IPS-15b (cell line): ENCODE results near the gene SLC36A3.

Experiments
- H3K27me3 ChIP-seq: one replicate; pipeline ENCODE4 v1.6.1; 2013; ENCODE audit warnings: low read length; ENCODE audit not compliant: control insufficient read depth, insufficient read depth
- H3K36me3 ChIP-seq: one replicate; pipeline ENCODE4 v1.6.1; 2013; ENCODE audit warnings: low read length; ENCODE audit not compliant: control insufficient read depth, insufficient read depth
- H3K4me1 ChIP-seq: one replicate; pipeline ENCODE4 v1.6.1; 2013; ENCODE audit warnings: mild to moderate bottlenecking, low read length; ENCODE audit not compliant: control insufficient read depth, insufficient read depth
- H3K4me3 ChIP-seq: one replicate; pipeline ENCODE4 v1.5.1; 2013; ENCODE audit warnings: low read depth, low read length
- H3K9ac ChIP-seq: one replicate; pipeline ENCODE4 v1.6.1; 2013; ENCODE audit warnings: low read depth, mild to moderate bottlenecking, low read length
- H3K9me3 ChIP-seq: one replicate; pipeline ENCODE4 v1.6.1; 2013; ENCODE audit warnings: mild to moderate bottlenecking, low read length; ENCODE audit not compliant: control insufficient read depth, insufficient read depth

SLC36A3 gene

DNA sequence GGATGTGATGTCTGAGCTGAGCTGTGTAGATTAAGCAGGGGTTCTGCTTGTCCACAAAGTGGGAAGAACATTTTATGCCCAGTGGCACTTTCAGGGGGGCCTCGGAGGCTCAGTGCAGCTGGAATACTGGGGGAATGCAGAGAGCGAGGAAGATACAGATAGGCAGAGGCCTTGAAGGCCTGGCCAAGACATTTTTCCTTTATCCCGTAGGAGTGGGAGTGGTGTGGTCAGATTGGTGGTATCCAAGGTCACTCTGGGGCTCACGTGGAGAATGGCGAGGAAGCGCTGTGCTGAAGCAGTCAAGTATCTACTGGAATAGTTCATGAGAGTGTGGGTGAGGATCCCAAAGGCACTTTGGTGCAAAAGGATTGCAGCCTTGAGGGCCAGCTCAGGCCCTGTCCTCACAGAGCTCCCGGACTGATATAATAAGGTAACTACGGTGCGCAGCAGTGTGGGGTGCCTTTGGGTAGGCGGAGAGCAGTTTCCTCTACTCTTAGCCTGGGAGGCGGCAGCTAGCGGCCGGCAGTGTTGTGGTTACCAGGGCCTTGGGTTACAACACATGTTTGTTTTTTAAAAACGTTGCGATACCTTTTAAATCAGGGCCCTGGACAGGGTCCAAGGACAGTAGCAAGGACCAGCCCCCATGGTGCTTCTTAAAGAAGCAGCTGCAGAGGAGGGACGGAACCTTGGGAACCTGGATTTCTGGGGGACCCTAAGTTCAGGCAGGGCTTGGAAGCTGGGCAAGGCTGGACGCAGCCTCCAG lies 68.9 kb downstream of the SLC36A3 start:
- no peaks in the 10 kb centered on the region for H3K36me3 ChIP-seq
- no peak overlapping the region for H3K4me3 ChIP-seq
- no peaks in the 10 kb centered on the region for H3K27me3 ChIP-seq
- H3K9me3 ChIP-seq = no peaks in the 10 kb centered on the region
- H3K4me1 ChIP-seq = no peaks in the 10 kb centered on the region
- no peak overlapping the region for H3K9ac ChIP-seq

DNA sequence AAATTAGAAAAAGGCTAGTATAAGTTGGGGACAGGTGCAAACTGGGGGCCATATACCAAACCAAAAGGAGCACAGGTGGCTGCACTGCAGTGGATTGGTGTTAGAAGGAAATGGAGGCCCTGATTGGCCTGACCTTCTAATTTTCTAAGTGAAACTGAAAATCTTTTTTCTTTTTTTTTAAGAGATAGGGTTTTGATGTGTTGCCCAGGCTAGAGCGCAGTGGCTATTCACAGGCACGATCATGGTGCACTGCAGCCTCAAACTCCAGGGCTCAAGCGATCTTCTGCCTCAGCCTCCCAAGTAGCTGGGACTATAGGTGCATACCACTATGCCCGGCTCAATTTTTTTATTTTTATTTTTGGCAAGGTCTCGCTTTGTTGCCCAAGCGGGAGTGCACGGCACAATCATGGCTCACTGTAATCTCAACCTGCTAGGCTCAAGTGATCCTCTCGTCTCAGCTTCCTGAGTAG lies 69.9 kb downstream of the SLC36A3 start:
- Histone ChIP-seq H3K9ac (no peak overlapping the region), H3K4me3 (no peak overlapping the region), H3K4me1 (no peaks in the 10 kb centered on the region), H3K9me3 (no peaks in the 10 kb centered on the region), H3K36me3 (no peaks in the 10 kb centered on the region), H3K27me3 (no peaks in the 10 kb centered on the region)

DNA sequence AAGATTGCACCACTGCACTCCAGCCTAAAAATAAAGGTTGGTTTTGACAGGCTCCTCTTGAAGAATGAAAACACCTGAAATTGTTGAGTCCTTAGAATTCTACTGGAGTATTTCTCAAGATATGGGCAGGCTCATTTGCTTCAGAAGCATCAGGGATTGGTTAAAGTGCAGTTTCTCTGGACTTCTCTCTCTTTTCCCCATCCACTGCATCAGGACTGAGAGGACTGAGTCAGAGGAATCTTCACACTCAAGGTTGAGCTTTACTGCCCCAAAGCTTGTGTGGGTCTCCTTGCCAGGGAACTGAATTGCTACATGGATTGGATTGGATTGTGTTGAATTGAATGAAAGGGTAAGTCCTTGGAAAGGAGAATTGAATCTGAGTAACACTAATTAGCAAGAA lies 72.2 kb downstream of the SLC36A3 start:
- H3K9ac ChIP-seq = no peak overlapping the region
- no peaks in the 10 kb centered on the region for H3K27me3 ChIP-seq
- no peak overlapping the region for H3K4me3 ChIP-seq
- H3K9me3 ChIP-seq = no peaks in the 10 kb centered on the region
- H3K4me1 ChIP-seq = no peaks in the 10 kb centered on the region
- no peaks in the 10 kb centered on the region for H3K36me3 ChIP-seq

DNA sequence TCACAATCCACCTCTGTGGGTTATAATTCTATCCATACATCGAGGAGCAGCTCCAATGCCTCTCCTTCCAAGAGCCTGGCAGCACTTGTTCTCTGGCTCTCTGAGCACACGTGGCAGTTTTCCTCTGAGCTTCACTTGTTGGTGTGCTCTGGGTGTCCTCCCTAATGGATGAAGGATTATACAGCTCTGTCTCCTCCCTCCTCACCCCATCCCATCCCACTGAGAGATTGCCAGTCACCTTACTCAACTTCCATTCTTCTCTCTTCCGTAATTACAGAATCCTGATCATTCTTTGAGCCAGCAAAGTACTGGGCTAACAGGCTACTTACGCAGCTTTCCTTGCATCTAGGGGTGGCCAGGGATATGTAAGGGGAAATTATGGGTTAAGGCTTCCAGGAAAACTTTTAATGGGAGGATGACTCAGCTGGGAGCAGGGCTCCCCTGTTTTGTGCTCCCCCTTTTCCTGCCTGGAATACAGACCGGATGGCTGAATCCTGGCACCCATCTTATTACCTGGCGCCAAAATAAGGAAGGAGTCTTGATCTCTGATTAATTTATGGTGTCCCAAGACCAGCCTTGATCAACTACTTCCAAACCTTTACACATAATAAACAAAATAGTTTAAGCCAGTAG lies 73.4 kb downstream of the SLC36A3 start:
- Histone ChIP-seq H3K36me3 (no peaks in the 10 kb centered on the region), H3K4me1 (peaks cover 3% of the 10 kb centered on the region), H3K4me3 (no peak overlapping the region), H3K9me3 (no peaks in the 10 kb centered on the region), H3K27me3 (no peaks in the 10 kb centered on the region), H3K9ac (no peak overlapping the region)

- H3K36me3 ChIP-seq = no peaks in the 10 kb centered on the region
- H3K27me3 ChIP-seq = no peaks in the 10 kb centered on the region
- H3K4me3 ChIP-seq = no peak overlapping the region
- H3K9me3 ChIP-seq = no peaks in the 10 kb centered on the region
- H3K9ac ChIP-seq = no peak overlapping the region
- peaks cover 4% of the 10 kb centered on the region for H3K4me1 ChIP-seq
These were observed 74.6 kb downstream of the SLC36A3 start for GRCh38 chr5:151228986-151229385.

- Histone ChIP-seq H3K9ac (no peak overlapping the region), H3K27me3 (peaks cover 2% of the 10 kb centered on the region), H3K4me1 (peaks cover 5% of the 10 kb centered on the region), H3K4me3 (no peak overlapping the region), H3K36me3 (no peaks in the 10 kb centered on the region), H3K9me3 (no peaks in the 10 kb centered on the region)
These were observed 75.6 kb downstream of the SLC36A3 start for GRCh38 chr5:151227918-151228447.
